GM12878 (cell line): ENCODE results near the gene CBX8. TPM values are rescaled to one million over a fixed set of nuclear protein-coding genes. Genes with fewer than 3 reads are reported as not detected.

Experiments
- ATAC-seq: fragments of 200-7000 bp; cut with Tn5 transposase; 3 replicates; pipeline ENCODE4 v1.9.1; 2020; ENCODE audit warnings: mild to moderate bottlenecking, moderate library complexity
- BruUV-seq: library from RNA; stranded (reverse); fragments of 400-500 nt; replicated peaks from 2 replicates; lab custom pipeline; 2021; lab: Mats Ljungman, UMichigan
- CTCF ChIA-PET: fragments of 300-600 bp; sonication (Branson Sonifier 250); formaldehyde crosslinking; extraction: SDS; loops from one replicate; lab custom pipeline; 2021; ENCODE audit warnings: inconsistent platforms; lab: Yijun Ruan, JAX
- POLR2A ChIA-PET: fragments of 350-600 bp; formaldehyde crosslinking; extraction: SDS; loops from one replicate; lab custom pipeline; 2021; ENCODE audit warnings: inconsistent platforms; lab: Charles Lee
- RAD21 ChIA-PET: fragments of 300-600 bp; sonication (Branson Sonifier 250); formaldehyde crosslinking; loops from one replicate; lab custom pipeline; 2023; ENCODE audit warnings: antibody characterized with exemption; ENCODE audit not compliant: unreplicated experiment; lab: Charles Lee
- SMC1A ChIA-PET: fragments of 300-600 bp; sonication (Branson Sonifier 250); formaldehyde crosslinking; loops from one replicate; lab custom pipeline; 2023; ENCODE audit not compliant: unreplicated experiment, uncharacterized antibody; lab: Charles Lee
- DNase-seq: peaks from one replicate; pipeline ENCODE4 v3.0.0-alpha.2; 2011; ENCODE audit warnings: low read depth, low spot score
- FAIRE-seq: peaks from 3 replicates; lab custom pipeline; 2011; peaks lifted over from hg19 to GRCh38; lab: Jason Lieb, UNC
- H2AFZ ChIP-seq: 2 replicates; pipeline ENCODE4 v1.6.0; 2011; ENCODE audit warnings: low read depth, low read length, control low read depth; ENCODE audit not compliant: control insufficient read depth
- H3K27ac ChIP-seq: 2 replicates; pipeline ENCODE4 v1.5.1; 2011; ENCODE audit warnings: control low read depth; ENCODE audit not compliant: control insufficient read depth, insufficient read depth
- H3K27me3 ChIP-seq, 2 experiments: replicated peaks in 1 of 2; 2 replicates each; pipeline versions ENCODE4 v1.6.0 to v1.6.1; 2011; ENCODE audit warnings: low read length in 1 of 2; ENCODE audit not compliant: control insufficient read depth in 2 of 2, insufficient read depth in 2 of 2
- H3K36me3 ChIP-seq, 2 experiments: 2 replicates each; pipeline ENCODE4 v1.5.1; 2011; ENCODE audit warnings: low read length in 1 of 2; ENCODE audit not compliant: control insufficient read depth in 2 of 2, insufficient read depth in 2 of 2
- H3K4me1 ChIP-seq: 2 replicates; pipeline ENCODE4 v1.6.1; 2011; ENCODE audit warnings: mild to moderate bottlenecking, low read length, moderate library complexity, mixed read lengths; ENCODE audit not compliant: control insufficient read depth, insufficient read depth
- H3K4me2 ChIP-seq: 2 replicates; pipeline ENCODE4 v1.6.0; 2011; ENCODE audit warnings: control low read depth; ENCODE audit not compliant: control insufficient read depth, insufficient read depth
- H3K4me3 ChIP-seq: fragments of 200-600 bp; sonication (generic); 2 replicates; pipeline ENCODE4 v1.5.1; 2016
- H3K79me2 ChIP-seq: 2 replicates; pipeline ENCODE4 v1.6.0; 2011; ENCODE audit warnings: low read length; ENCODE audit not compliant: control insufficient read depth, insufficient read depth
- H3K9ac ChIP-seq: 2 replicates; pipeline ENCODE4 v1.8.0; 2011; ENCODE audit warnings: low read length, control low read depth, mixed read lengths; ENCODE audit not compliant: control insufficient read depth, insufficient read depth
- H3K9me3 ChIP-seq: replicated peaks from 3 replicates; pipeline ENCODE4 v1.5.1; 2011; ENCODE audit warnings: mild to moderate bottlenecking, low read length; ENCODE audit not compliant: control insufficient read depth, insufficient read depth
- H4K20me1 ChIP-seq: 2 replicates; pipeline ENCODE4 v1.6.0; 2011; ENCODE audit not compliant: control insufficient read depth, insufficient read depth
- BHLHE40 ChIP-seq, 2 experiments: fragments of 450-650 bp in 1 of 2; IDR thresholded peaks; 2 replicates each; pipeline ENCODE4 v1.6.1; 2011 to 2017; ENCODE audit warnings: low read depth in 2 of 2, borderline replicate concordance in 1 of 2, improper control_type of control experiment in 1 of 2, low read length in 1 of 2, mild to moderate bottlenecking in 1 of 2
- CHD4 ChIP-seq: fragments of 200-600 bp; sonication (generic); IDR thresholded peaks from 2 replicates; pipeline ENCODE4 v1.6.1; 2016; ENCODE audit warnings: mild to moderate bottlenecking
- CREM ChIP-seq: IDR thresholded peaks from 2 replicates; pipeline ENCODE4 v1.6.1; 2014; ENCODE audit warnings: antibody characterized with exemption, low read depth
- ESRRA ChIP-seq: IDR thresholded peaks from 2 replicates; pipeline ENCODE4 v1.6.1; 2012; ENCODE audit warnings: mild to moderate bottlenecking, low read length, improper control_type of control experiment
- HDAC6 ChIP-seq: fragments of 200-600 bp; sonication (generic); IDR thresholded peaks from one replicate; pipeline ENCODE4 v1.8.0; 2017; ENCODE audit warnings: antibody characterized with exemption; ENCODE audit not compliant: unreplicated experiment
- KDM1A ChIP-seq: fragments of 200-600 bp; sonication (generic); IDR thresholded peaks from 2 replicates; pipeline ENCODE4 v1.6.1; 2016; ENCODE audit warnings: borderline replicate concordance
- MLLT1 ChIP-seq: fragments of 450-650 bp; IDR thresholded peaks from 2 replicates; pipeline ENCODE4 v1.6.1; 2016; ENCODE audit warnings: mild to moderate bottlenecking
- NKRF ChIP-seq: fragments of 450-650 bp; conservative IDR thresholded peaks from 2 replicates; pipeline ENCODE4 v1.6.1; 2017; ENCODE audit warnings: mild to moderate bottlenecking, moderate library complexity
- NRF1 ChIP-seq: conservative IDR thresholded peaks from 2 replicates; pipeline ENCODE4 v1.6.1; 2011; ENCODE audit warnings: mild to moderate bottlenecking, low read depth, low read length, improper control_type of control experiment
- RB1 ChIP-seq: fragments of 450-650 bp; formaldehyde crosslinking; IDR thresholded peaks from 2 replicates; pipeline ENCODE4 v1.6.1; 2017; ENCODE audit warnings: mild to moderate bottlenecking, borderline replicate concordance
- RUNX3 ChIP-seq: IDR thresholded peaks from 2 replicates; pipeline ENCODE4 v1.6.1; 2012; ENCODE audit warnings: low read length, inconsistent platforms
- SIN3A ChIP-seq: IDR thresholded peaks from 2 replicates; pipeline ENCODE4 v1.6.1; 2012; ENCODE audit warnings: low read depth, low read length, improper control_type of control experiment
- STAT1 ChIP-seq: fragments of 450-650 bp; conservative IDR thresholded peaks from 2 replicates; pipeline ENCODE4 v1.6.1; 2014; ENCODE audit warnings: antibody characterized with exemption, mild to moderate bottlenecking
- SUPT20H ChIP-seq: IDR thresholded peaks from 2 replicates; pipeline ENCODE4 v1.6.1; 2011; ENCODE audit warnings: low read depth, mild to moderate bottlenecking, low read length, moderate library complexity, borderline replicate concordance; ENCODE audit not compliant: control insufficient read depth
- ZNF24 ChIP-seq: fragments of 450-650 bp; IDR thresholded peaks from 2 replicates; pipeline ENCODE4 v1.6.1; 2017; ENCODE audit warnings: antibody characterized with exemption, mild to moderate bottlenecking
- WGBS: methylation state at CpG from one replicate; pipeline ENCODE4 v1.1.6; 2016; ENCODE audit warnings: low lambda C conversion rate; ENCODE audit not compliant: insufficient replicate concordance, insufficient coverage; ENCODE audit errors: missing lambda C conversion rate; 5-methylcytosine and 5-hydroxymethylcytosine counted together
- in situ Hi-C: fragments of 300-500 bp; cut with MboI; formaldehyde crosslinking; loops from 9 replicates; pipeline ENCODE4 v1.14.3; 2018; ENCODE audit warnings: mixed read lengths
- intact Hi-C: fragments of 100-400 bp; cut with micrococcal nuclease; formaldehyde crosslinking; loops from one replicate; pipeline ENCODE4 v1.14.2; 2022; ENCODE audit not compliant: unreplicated experiment
- polyA plus RNA-seq, 11 experiments: library from polyadenylated mRNA; depleted of rRNA in 4 of 11; unstranded in 6 of 11; stranded (reverse) in 5 of 11; fragments of >200 nt; fragmentation: Nextera tagmentation in 4 of 11; fragmentation: Illumina TruSeq in 1 of 11; extraction: Ambion mirVana in 4 of 11; extraction: Trizol in 1 of 11; gene quantifications; 1 replicate in 1 of 11; 2 replicates in 10 of 11; pipeline versions ENCODE4 v1.2.1 to v1.2.3, GENCODE V29; 2011 to 2016; ENCODE audit warnings: inconsistent platforms in 2 of 11, missing spikeins in 2 of 11, low read depth in 1 of 11
- total RNA-seq, 4 experiments: library from RNA; depleted of rRNA in 3 of 4; stranded (reverse); fragments of >200 nt in 3 of 4; fragmentation: Illumina TruSeq in 1 of 4; extraction: Trizol in 1 of 4; gene quantifications; 2 replicates each; pipeline versions ENCODE4 v1.2.1 to v1.2.3, GENCODE V29; 2013 to 2021
- TF ChIP-seq, protein P1 (sequence below): IDR thresholded peaks from 2 replicates; pipeline ENCODE4 v1.6.1; 2012; ENCODE audit warnings: improper control_type of control experiment, low read depth, low read length; ENCODE audit not compliant: insufficient replicate concordance

The CBX8 gene
- total and polyA plus RNA-seq, 10 of the 15 experiments (the other 5 are each of a cell fraction or from before 2014, with no cell fraction given): 0.03 to 6.7 (median 1.9) TPM

DNA sequence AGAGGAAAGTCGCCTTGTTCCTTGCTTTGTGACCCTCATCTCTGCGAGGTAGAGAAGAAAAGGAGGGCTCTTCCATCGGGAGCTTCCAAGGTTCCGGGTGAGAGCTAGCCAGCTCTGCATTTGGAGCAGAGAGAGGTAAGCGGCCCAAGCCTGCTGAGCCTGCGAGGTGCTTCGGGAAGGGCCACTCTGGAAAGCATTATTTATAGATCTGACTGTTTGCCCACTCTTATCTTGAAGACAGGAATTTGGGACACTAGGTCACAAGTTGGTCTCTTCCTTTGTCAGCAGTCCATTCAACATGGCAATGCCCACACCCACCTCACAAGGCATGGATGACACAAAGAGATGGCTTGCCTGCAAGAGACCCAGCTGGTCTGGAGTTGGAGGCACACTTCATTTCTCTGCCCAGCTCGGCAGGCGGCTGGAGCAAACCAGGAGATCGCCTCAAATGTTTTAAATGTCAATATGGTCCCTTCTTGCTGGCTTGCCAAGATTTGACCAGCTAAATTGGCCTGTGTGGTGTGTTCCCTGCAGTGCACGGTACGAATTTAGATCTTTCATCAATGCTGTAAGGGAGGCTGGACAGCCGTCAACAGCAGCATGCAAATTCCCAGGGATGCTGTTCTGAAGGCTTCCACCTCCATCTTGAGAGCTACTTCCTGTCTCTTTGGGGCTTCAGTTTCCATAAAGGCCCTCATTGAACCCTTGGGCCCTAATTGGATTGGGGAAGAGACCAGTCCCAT lies 22.8 kb upstream of the CBX8 start:
- Histone ChIP-seq H2AFZ (no peak overlapping the region), H3K4me2 (no peak overlapping the region), H3K27ac (no peak overlapping the region), H3K27me3 (peaks cover 14 to 28% of the 10 kb centered on the region in 2 experiments), H3K9ac (no peak overlapping the region), H4K20me1 (no peaks in the 10 kb centered on the region; the same call in 1 of the 2 replicates), H3K36me3 (no peaks in the 10 kb centered on the region), H3K79me2 (no peaks in the 10 kb centered on the region), H3K4me3 (no peak overlapping the region), H3K4me1 (no peaks in the 10 kb centered on the region), H3K9me3 (no peaks in the 10 kb centered on the region)
- POLR2A ChIA-PET: no interaction called here
- CTCF ChIA-PET: no interaction called here
- FAIRE-seq (no peak), DNase-seq (no peak), ATAC-seq (no peak)
- RAD21 ChIA-PET: interaction anchor here (1.3 kb wide), 1 partner anchor 18 kb away, joined by 3 read pairs; no protein-coding TSS in a partner anchor
- in situ Hi-C loops (no loop called here), intact Hi-C loops (no loop called here)
- BruUV-seq: no TSS peak
- SMC1A ChIA-PET: no interaction called here
- WGBS: 39% methylated on average over 13 of the region's 13 CpGs
- no peak for TF ChIP-seq NKRF
- no peak for TF ChIP-seq RB1
- TF ChIP-seq HDAC6: no peak
- TF ChIP-seq KDM1A: no peak
- TF ChIP-seq MLLT1: no peak
- no peak for TF ChIP-seq CHD4
- TF ChIP-seq, protein P1, sequence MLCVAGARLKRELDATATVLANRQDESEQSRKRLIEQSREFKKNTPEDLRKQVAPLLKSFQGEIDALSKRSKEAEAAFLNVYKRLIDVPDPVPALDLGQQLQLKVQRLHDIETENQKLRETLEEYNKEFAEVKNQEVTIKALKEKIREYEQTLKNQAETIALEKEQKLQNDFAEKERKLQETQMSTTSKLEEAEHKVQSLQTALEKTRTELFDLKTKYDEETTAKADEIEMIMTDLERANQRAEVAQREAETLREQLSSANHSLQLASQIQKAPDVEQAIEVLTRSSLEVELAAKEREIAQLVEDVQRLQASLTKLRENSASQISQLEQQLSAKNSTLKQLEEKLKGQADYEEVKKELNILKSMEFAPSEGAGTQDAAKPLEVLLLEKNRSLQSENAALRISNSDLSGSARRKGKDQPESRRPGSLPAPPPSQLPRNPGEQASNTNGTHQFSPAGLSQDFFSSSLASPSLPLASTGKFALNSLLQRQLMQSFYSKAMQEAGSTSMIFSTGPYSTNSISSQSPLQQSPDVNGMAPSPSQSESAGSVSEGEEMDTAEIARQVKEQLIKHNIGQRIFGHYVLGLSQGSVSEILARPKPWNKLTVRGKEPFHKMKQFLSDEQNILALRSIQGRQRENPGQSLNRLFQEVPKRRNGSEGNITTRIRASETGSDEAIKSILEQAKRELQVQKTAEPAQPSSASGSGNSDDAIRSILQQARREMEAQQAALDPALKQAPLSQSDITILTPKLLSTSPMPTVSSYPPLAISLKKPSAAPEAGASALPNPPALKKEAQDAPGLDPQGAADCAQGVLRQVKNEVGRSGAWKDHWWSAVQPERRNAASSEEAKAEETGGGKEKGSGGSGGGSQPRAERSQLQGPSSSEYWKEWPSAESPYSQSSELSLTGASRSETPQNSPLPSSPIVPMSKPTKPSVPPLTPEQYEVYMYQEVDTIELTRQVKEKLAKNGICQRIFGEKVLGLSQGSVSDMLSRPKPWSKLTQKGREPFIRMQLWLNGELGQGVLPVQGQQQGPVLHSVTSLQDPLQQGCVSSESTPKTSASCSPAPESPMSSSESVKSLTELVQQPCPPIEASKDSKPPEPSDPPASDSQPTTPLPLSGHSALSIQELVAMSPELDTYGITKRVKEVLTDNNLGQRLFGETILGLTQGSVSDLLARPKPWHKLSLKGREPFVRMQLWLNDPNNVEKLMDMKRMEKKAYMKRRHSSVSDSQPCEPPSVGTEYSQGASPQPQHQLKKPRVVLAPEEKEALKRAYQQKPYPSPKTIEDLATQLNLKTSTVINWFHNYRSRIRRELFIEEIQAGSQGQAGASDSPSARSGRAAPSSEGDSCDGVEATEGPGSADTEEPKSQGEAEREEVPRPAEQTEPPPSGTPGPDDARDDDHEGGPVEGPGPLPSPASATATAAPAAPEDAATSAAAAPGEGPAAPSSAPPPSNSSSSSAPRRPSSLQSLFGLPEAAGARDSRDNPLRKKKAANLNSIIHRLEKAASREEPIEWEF: no peak
- TF ChIP-seq BHLHE40 (IDR thresholded peaks at IDR 0.05; ENCODE audit: borderline replicate concordance in 1 of 2, low read depth in 2 of 2, low read length in 1 of 2): no peak
- no peak for TF ChIP-seq SUPT20H
- TF ChIP-seq ZNF24: no peak
- TF ChIP-seq ESRRA: no peak
- TF ChIP-seq CREM: no peak
- no peak for TF ChIP-seq STAT1
- TF ChIP-seq RUNX3: no peak
- no peak for TF ChIP-seq SIN3A
- no peak for TF ChIP-seq NRF1
